ENCODE results near the gene IRF9. TPM values are rescaled to one million over a fixed set of nuclear protein-coding genes. Genes with fewer than 3 reads are reported as not detected.

IRF9 gene
- total RNA-seq, 1 donor from 2014 or later = 39.8 TPM

Other genes starting within 250 kb of the IRF9 start
- gene DHRS4, start 207.5 kb upstream of the IRF9 start, total RNA-seq = 52.9 and 53.3 TPM in 2 replicates
- gene DHRS4L2, start 172.3 kb upstream of the IRF9 start, total RNA-seq = 14.3 and 17.1 TPM in 2 replicates
- under 0.01 TPM in 2 replicates for gene CARMIL3, start 109.3 kb upstream of the IRF9 start, total RNA-seq
- not detected in 2 replicates for gene CPNE6, start 89.7 kb upstream of the IRF9 start, total RNA-seq
- gene PCK2, start 67.0 kb upstream of the IRF9 start, total RNA-seq = 63.3 and 65.6 TPM in 2 replicates
- 42.2 and 43.7 TPM in 2 replicates for gene DCAF11, start 46.5 kb upstream of the IRF9 start, total RNA-seq
- 0.59 and 2.9 TPM in 2 replicates for gene NRL, start 46.3 kb upstream of the IRF9 start, total RNA-seq
- not detected in 2 replicates for gene FITM1, start 30.6 kb upstream of the IRF9 start, total RNA-seq
- 128 and 137 TPM in 2 replicates for gene PSME1, start 25.1 kb upstream of the IRF9 start, total RNA-seq
- gene EMC9, start 19.7 kb upstream of the IRF9 start, total RNA-seq = 31.4 and 38.4 TPM in 2 replicates
- gene PSME2, start 14.7 kb upstream of the IRF9 start, total RNA-seq = 70.1 and 79.7 TPM in 2 replicates
- gene RNF31, start 13.8 kb upstream of the IRF9 start, total RNA-seq = 49.9 and 53.7 TPM in 2 replicates
- gene REC8, start 10.8 kb downstream of the IRF9 start, total RNA-seq = 54.3 and 64.6 TPM in 2 replicates
- 56.5 and 58.6 TPM in 2 replicates for gene IPO4, start 27.6 kb downstream of the IRF9 start, total RNA-seq
- 58.4 and 59.5 TPM in 2 replicates for gene TM9SF1, start 34.2 kb downstream of the IRF9 start, total RNA-seq
- gene TSSK4, start 44.4 kb downstream of the IRF9 start, total RNA-seq = 0.17 TPM in 1 of 2 replicates, not detected in the other
- 32.4 and 48.6 TPM in 2 replicates for gene CHMP4A, start 52.2 kb downstream of the IRF9 start, total RNA-seq
- gene MDP1, start 54.8 kb downstream of the IRF9 start, total RNA-seq = 18.2 and 19.6 TPM in 2 replicates
- 234 and 246 TPM in 2 replicates for gene NEDD8, start 71.1 kb downstream of the IRF9 start, total RNA-seq
- 53.1 and 54.3 TPM in 2 replicates for gene GMPR2, start 71.7 kb downstream of the IRF9 start, total RNA-seq
- gene TINF2, start 81.4 kb downstream of the IRF9 start, total RNA-seq = 52.6 and 56.7 TPM in 2 replicates
- gene TGM1, start 101.9 kb downstream of the IRF9 start, total RNA-seq = 0.45 and 1.2 TPM in 2 replicates
- gene RABGGTA, start 110.3 kb downstream of the IRF9 start, total RNA-seq = 32.1 and 33.9 TPM in 2 replicates
- gene DHRS1, start 138.5 kb downstream of the IRF9 start, total RNA-seq = 27.4 and 28.2 TPM in 2 replicates
- 17.2 and 18.5 TPM in 2 replicates for gene NOP9, start 138.6 kb downstream of the IRF9 start, total RNA-seq
- 1.3 and 1.8 TPM in 2 replicates for gene CIDEB, start 146.7 kb downstream of the IRF9 start, total RNA-seq
- gene LTB4R2, start 148.9 kb downstream of the IRF9 start, total RNA-seq = 1.0 and 3.0 TPM in 2 replicates
- gene LTB4R, start 150.2 kb downstream of the IRF9 start, total RNA-seq = 0.84 and 1.0 TPM in 2 replicates
- gene ADCY4, start 173.8 kb downstream of the IRF9 start, total RNA-seq = 0.15 and 0.17 TPM in 2 replicates
- 0.45 and 0.84 TPM in 2 replicates for gene RIPK3, start 178.7 kb downstream of the IRF9 start, total RNA-seq
- 25.4 and 28.4 TPM in 2 replicates for gene NFATC4, start 206.9 kb downstream of the IRF9 start, total RNA-seq
- 7.9 and 9.6 TPM in 2 replicates for gene NYNRIN, start 237.7 kb downstream of the IRF9 start, total RNA-seq

Measured in bronchus fibroblast of lung (primary cell).